Adrenal gland (tissue), 12 donors: ENCODE data around the gene OLA1. TPM values are rescaled to one million over a fixed set of nuclear protein-coding genes. Genes with fewer than 3 reads are reported as not detected.

Experiments used
- DNase-seq, 7 donors: peaks; one replicate each; pipeline ENCODE4 v3.0.0-alpha.2; 2019 to 2020
- H3K27ac ChIP-seq, 5 donors: fragments of 200-600 bp; sonication (generic) in 4 of 5; 1 replicate in 3 of 5; 2 replicates in 2 of 5; pipeline versions ENCODE4 v1.5.1 to v1.8.0; 2016 to 2020; ENCODE audit warnings: mild to moderate bottlenecking in 1 of 5
- H3K27me3 ChIP-seq: fragments of 200-600 bp; 2 replicates; pipeline ENCODE4 v1.8.0; 2021
- H3K36me3 ChIP-seq, 2 donors: fragments of 200-600 bp; replicated peaks in 1 of 2; 1 replicate in 1 of 2; 2 replicates in 1 of 2; pipeline versions ENCODE4 v1.5.1 to v1.8.0; 2018 to 2022
- H3K4me1 ChIP-seq, 2 donors: fragments of 200-600 bp; replicated peaks in 1 of 2; 1 replicate in 1 of 2; 2 replicates in 1 of 2; pipeline versions ENCODE4 v1.5.1 to v1.8.0; 2018 to 2021
- H3K4me3 ChIP-seq, 4 donors: fragments of 200-600 bp; sonication (generic) in 3 of 4; one replicate each; pipeline ENCODE4 v1.5.1; 2016 to 2018
- H3K9me3 ChIP-seq, 3 donors: fragments of 200-600 bp; sonication (generic) in 1 of 3; replicated peaks in 1 of 3; 1 replicate in 2 of 3; 2 replicates in 1 of 3; pipeline versions ENCODE4 v1.5.1 to v1.8.0; 2016 to 2021
- POLR2A ChIP-seq, 2 donors: fragments of 450-650 bp; IDR thresholded peaks; one replicate each; pipeline ENCODE4 v1.6.1; 2017; ENCODE audit warnings: antibody characterized with exemption in 2 of 2, mild to moderate bottlenecking in 2 of 2, moderate library complexity in 1 of 2
- WGBS, 4 donors: extraction: QIAGEN DNeasy Blood & Tissue Kit in 2 of 4; methylation state at CpG; one replicate each; pipeline versions ENCODE4 v1.1.5 to v1.1.7; 2013 to 2017; 5-methylcytosine and 5-hydroxymethylcytosine counted together
- intact Hi-C, 2 donors: fragments of 100-400 bp; cut with DNase I; formaldehyde crosslinking; loops; one replicate each; pipeline versions ENCODE4 v1.14.1 to v1.15.0; 2022 to 2023
- polyA plus RNA-seq, 3 donors: library from polyadenylated mRNA; stranded (reverse); fragments of 200-250 nt in 2 of 3; fragments of 350-450 nt in 1 of 3; fragmentation: Illumina TruSeq in 1 of 3; extraction: RNeasy Lipid Tissue Mini Kit (QIAGEN cat#74804) in 1 of 3; gene quantifications; one replicate each; pipeline ENCODE4 v1.2.3, GENCODE V29; 2013 to 2014
- total RNA-seq, 9 donors: library from RNA; depleted of rRNA in 4 of 9; stranded (reverse); fragments of >200 nt in 4 of 9; fragments of 120-200 nt in 1 of 9; fragmentation: NEBNext Ultra II Directional in 1 of 9; extraction: Animal tissue kit (Norgen Biotek cat#: 25700) in 1 of 9; gene quantifications; one replicate each; pipeline versions ENCODE4 v1.1.0 to v1.2.4, GENCODE V29; 2013 to 2023
- TF ChIP-seq, protein P1 (sequence below), 6 experiments: fragments of 450-650 bp in 4 of 6; fragments of 200-600 bp in 2 of 6; sonication (generic) in 1 of 6; IDR thresholded peaks; 1 replicate in 5 of 6; 2 replicates in 1 of 6; pipeline versions ENCODE4 v1.5.1 to v1.8.0; 2016 to 2021; ENCODE audit warnings: antibody characterized with exemption in 6 of 6, mild to moderate bottlenecking in 2 of 6, moderate library complexity in 1 of 6
- donor health status: healthy with polysubstance abuse.
- donor health status: Bipolar disorder and iron deficiency.
- donor health status: DM: yes; HTN: yes; CAD: no.
- donor health status: DM: no; HTN: no; CAD: no.
- donor health status: DM: no; HTN: no; CAD: no.
- donor health status: DM: yes; HTN: yes; CAD: no.

OLA1 gene
- total and polyA plus RNA-seq, 12 donors: 30.1 to 182 (median 68.9) TPM

DNA sequence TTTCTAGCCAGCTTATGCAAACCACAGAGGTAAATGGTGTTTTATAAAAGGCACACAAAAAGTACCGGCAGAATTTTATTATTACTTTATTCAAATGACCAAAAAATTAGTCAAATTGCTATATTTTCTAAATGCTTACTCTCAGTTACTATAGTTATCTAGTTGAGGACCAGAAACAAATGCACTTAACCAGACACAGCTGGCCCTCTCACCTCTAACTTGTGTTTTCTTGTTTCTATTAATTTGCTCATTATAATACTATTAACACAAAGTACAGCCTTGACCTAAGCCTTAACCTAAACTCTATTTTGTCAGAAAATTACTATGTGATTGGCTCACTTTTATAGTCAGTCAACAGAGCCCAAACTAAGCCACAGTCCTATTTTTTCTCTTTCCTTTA lies 26.2 kb downstream of the OLA1 start:
- no peaks in the 10 kb centered on the region for H3K36me3 ChIP-seq
- no peak for DNase-seq
- WGBS, 4 donors: 90 to 98% (median 95%) methylated on average over 1 of the region's 1 CpG
- no peak overlapping the region for H3K27ac ChIP-seq
- no peak overlapping the region for H3K4me3 ChIP-seq
- no peak for TF ChIP-seq POLR2A (IDR thresholded peaks at IDR 0.05)
- TF ChIP-seq, protein P1, sequence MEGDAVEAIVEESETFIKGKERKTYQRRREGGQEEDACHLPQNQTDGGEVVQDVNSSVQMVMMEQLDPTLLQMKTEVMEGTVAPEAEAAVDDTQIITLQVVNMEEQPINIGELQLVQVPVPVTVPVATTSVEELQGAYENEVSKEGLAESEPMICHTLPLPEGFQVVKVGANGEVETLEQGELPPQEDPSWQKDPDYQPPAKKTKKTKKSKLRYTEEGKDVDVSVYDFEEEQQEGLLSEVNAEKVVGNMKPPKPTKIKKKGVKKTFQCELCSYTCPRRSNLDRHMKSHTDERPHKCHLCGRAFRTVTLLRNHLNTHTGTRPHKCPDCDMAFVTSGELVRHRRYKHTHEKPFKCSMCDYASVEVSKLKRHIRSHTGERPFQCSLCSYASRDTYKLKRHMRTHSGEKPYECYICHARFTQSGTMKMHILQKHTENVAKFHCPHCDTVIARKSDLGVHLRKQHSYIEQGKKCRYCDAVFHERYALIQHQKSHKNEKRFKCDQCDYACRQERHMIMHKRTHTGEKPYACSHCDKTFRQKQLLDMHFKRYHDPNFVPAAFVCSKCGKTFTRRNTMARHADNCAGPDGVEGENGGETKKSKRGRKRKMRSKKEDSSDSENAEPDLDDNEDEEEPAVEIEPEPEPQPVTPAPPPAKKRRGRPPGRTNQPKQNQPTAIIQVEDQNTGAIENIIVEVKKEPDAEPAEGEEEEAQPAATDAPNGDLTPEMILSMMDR (IDR thresholded peaks at IDR 0.05): no peak
- intact Hi-C loops: no loop called here
- no peaks in the 10 kb centered on the region for H3K9me3 ChIP-seq
- H3K4me1 ChIP-seq: no peaks in the 10 kb centered on the region
- H3K27me3 ChIP-seq: no peaks in the 10 kb centered on the region

DNA sequence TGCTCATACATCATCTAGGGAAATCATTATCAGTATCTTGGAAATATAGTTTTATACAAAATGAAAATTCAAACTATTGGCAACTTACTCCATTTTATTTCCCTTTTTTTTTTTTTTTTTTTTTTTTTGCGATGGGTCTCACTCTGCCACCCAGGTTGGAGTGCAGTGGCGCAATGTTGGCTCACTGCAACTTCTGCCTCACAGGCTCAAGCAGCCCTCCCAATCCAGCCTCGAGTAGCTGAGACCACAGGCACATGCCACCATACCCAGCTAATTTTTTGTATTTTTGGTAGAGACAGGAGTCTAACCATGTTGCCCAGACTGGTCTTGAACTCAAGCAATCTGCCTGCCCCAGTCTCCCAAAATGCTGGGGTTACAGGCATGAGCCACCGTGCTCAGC lies 29.0 kb downstream of the OLA1 start:
- intact Hi-C loops: no loop called here
- peaks cover 0 to 6% of the 10 kb centered on the region in 2 donors for H3K4me1 ChIP-seq
- no peaks in the 10 kb centered on the region for H3K9me3 ChIP-seq
- 86 to 98% (median 92%) methylated on average over 4 of the region's 4 CpGs for whole genome bisulfite sequencing, 4 donors
- H3K27me3 ChIP-seq: no peaks in the 10 kb centered on the region
- H3K4me3 ChIP-seq: no peak overlapping the region
- no peaks in the 10 kb centered on the region for H3K36me3 ChIP-seq
- DNase-seq: no peak
- TF ChIP-seq, protein P1 (IDR thresholded peaks at IDR 0.05): no peak
- no peak for TF ChIP-seq POLR2A (IDR thresholded peaks at IDR 0.05)
- no peak overlapping the region for H3K27ac ChIP-seq

DNA sequence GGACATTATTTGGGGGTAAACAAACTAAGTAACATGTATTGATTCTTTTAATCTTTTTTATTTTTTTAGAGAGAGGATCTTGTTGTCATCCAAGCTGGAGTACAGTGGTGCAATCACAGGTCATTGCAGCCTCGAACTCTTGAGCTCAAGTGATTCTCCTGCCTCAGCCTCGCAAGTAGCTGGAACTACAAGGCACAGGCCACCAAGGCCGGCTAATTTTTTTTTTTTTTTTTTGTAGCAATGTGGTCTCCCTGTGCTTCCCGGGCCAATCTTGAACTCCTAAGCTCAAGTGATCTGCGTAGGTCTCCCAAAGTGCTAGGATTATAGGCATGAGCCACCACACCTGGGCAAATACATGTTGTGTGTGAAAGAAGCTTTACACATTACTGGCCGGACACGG lies 29.6 kb downstream of the OLA1 start:
- no peak overlapping the region for H3K4me3 ChIP-seq
- no peaks in the 10 kb centered on the region for H3K36me3 ChIP-seq
- H3K9me3 ChIP-seq: no peaks in the 10 kb centered on the region
- TF ChIP-seq, protein P1 (IDR thresholded peaks at IDR 0.05): no peak
- no peak for TF ChIP-seq POLR2A (IDR thresholded peaks at IDR 0.05)
- H3K4me1 ChIP-seq: peaks cover 0 to 6% of the 10 kb centered on the region in 2 donors
- WGBS, 4 donors: 90 to 93% (median 91%) methylated on average over 5 to 7 of the region's 7 CpGs
- intact Hi-C loops: no loop called here
- no peaks in the 10 kb centered on the region for H3K27me3 ChIP-seq
- no peak overlapping the region for H3K27ac ChIP-seq
- DNase-seq: no peak

DNA sequence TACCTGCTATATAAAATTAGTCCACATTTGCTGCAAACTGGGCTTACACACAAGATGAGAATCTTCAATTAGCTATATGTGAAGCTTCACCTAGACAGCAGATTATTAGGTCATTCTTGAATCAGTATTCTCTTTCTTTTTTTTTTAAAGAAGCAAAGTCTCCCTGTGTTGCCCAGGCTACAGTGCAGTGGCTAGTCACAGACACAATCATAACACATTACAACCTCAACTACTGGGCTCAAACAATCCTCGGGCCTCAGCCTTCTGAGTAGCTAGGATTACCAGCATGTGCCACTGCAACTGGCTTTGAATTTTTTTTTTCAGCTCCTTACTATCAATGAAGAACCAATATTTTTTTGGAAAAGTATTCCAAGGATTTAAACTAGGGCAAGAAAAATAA lies 30.5 kb downstream of the OLA1 start:
- Histone ChIP-seq H3K4me3 (no peak overlapping the region), H3K27me3 (no peaks in the 10 kb centered on the region), H3K4me1 (peaks cover 0 to 6% of the 10 kb centered on the region in 2 donors), H3K27ac (no peak overlapping the region), H3K36me3 (no peaks in the 10 kb centered on the region), H3K9me3 (no peaks in the 10 kb centered on the region)
- intact Hi-C loops: no loop called here
- TF ChIP-seq, protein P1 (IDR thresholded peaks at IDR 0.05): no peak
- no peak for TF ChIP-seq POLR2A (IDR thresholded peaks at IDR 0.05)
- WGBS, 4 donors: 82 to 100% (median 92%) methylated on average over 1 of the region's 1 CpG
- DNase-seq: no peak
